ENCODE data around the gene MTUS2. TPM values are rescaled to one million over a fixed set of nuclear protein-coding genes. Genes with fewer than 3 reads are reported as not detected.

The MTUS2 gene
- total RNA-seq, 1 donor from 2014 or later = 0.41 TPM

DNA sequence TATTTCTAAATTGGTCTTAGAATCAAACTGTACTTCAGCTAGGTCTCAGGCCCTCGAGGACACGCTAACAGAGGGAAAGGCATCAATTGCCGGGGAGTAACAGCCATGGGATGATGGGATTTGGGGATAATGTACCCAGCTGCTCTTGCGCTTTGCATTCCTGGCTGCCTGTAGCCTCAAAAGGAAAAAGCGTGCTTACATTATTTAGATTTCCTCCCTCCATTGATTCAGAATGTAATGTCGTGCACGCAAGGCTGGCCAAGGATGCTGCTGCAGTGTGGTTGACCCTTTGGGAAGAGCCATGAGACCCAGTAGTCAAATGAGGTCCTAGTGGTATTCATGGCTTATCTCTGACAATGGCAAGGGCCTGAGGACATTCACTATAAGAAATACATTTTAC is 680.2 kb downstream of the MTUS2 start:
- intact Hi-C loops (cut with DNase I) = loop anchor here (5.0 kb wide), 1 partner anchor 617 kb away; no protein-coding TSS in a partner anchor
- peaks cover 4% of the 10 kb centered on the region for H3K27me3 ChIP-seq
- no peaks in the 10 kb centered on the region for H3K9me3 ChIP-seq
- no peak overlapping the region for H3K4me3 ChIP-seq
- H3K27ac ChIP-seq = no peak overlapping the region
- no peak for ATAC-seq
- peaks cover 10% of the 10 kb centered on the region for H3K4me1 ChIP-seq
- TF ChIP-seq, protein P1, sequence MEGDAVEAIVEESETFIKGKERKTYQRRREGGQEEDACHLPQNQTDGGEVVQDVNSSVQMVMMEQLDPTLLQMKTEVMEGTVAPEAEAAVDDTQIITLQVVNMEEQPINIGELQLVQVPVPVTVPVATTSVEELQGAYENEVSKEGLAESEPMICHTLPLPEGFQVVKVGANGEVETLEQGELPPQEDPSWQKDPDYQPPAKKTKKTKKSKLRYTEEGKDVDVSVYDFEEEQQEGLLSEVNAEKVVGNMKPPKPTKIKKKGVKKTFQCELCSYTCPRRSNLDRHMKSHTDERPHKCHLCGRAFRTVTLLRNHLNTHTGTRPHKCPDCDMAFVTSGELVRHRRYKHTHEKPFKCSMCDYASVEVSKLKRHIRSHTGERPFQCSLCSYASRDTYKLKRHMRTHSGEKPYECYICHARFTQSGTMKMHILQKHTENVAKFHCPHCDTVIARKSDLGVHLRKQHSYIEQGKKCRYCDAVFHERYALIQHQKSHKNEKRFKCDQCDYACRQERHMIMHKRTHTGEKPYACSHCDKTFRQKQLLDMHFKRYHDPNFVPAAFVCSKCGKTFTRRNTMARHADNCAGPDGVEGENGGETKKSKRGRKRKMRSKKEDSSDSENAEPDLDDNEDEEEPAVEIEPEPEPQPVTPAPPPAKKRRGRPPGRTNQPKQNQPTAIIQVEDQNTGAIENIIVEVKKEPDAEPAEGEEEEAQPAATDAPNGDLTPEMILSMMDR (IDR thresholded peaks at IDR 0.05) = no peak
- DNase-seq = peak; percentile 12
- H3K36me3 ChIP-seq = no peaks in the 10 kb centered on the region

DNA sequence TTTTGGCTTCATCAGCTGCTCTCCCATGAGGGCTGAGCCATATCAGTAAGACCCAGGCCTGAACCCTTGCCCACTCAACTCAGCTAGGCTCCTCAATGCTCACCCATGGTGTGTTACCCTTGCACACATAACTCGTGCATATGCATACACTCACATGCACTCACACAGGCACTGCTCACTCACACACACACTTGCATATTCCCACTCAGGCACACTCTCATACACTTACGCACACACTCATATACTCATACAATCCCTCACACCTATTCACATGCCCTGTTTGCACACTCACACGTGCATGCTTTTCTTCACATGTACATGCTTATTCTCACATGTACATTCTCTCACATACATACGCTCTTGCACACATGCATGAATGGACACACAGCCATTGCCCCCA is 681.5 kb downstream of the MTUS2 start:
- Histone ChIP-seq H3K36me3 (no peaks in the 10 kb centered on the region), H3K4me1 (peaks cover 3% of the 10 kb centered on the region), H3K4me3 (no peak overlapping the region), H3K27ac (no peak overlapping the region), H3K9me3 (no peaks in the 10 kb centered on the region), H3K27me3 (peaks cover 12% of the 10 kb centered on the region)
- intact Hi-C loops (cut with DNase I) = loop anchor here (5.0 kb wide), 1 partner anchor 616 kb away; no protein-coding TSS in a partner anchor
- TF ChIP-seq, protein P1 (IDR thresholded peaks at IDR 0.05) = no peak
- DNase-seq = no peak
- no peak for ATAC-seq

GRCh38 chr13:29502391-29503008 is 682.4 kb downstream of the MTUS2 start:
- H3K4me1 ChIP-seq = no peaks in the 10 kb centered on the region
- peaks cover 12% of the 10 kb centered on the region for H3K27me3 ChIP-seq
- ATAC-seq = no peak
- H3K9me3 ChIP-seq = no peaks in the 10 kb centered on the region
- H3K4me3 ChIP-seq = no peak overlapping the region
- H3K27ac ChIP-seq = no peak overlapping the region
- DNase-seq = peak; percentile 49
- intact Hi-C loops (cut with DNase I) = loop anchor here (5.0 kb wide), 1 partner anchor 615 kb away; no protein-coding TSS in a partner anchor
- H3K36me3 ChIP-seq = no peaks in the 10 kb centered on the region
- TF ChIP-seq, protein P1 (IDR thresholded peaks at IDR 0.05) = no peak

DNA sequence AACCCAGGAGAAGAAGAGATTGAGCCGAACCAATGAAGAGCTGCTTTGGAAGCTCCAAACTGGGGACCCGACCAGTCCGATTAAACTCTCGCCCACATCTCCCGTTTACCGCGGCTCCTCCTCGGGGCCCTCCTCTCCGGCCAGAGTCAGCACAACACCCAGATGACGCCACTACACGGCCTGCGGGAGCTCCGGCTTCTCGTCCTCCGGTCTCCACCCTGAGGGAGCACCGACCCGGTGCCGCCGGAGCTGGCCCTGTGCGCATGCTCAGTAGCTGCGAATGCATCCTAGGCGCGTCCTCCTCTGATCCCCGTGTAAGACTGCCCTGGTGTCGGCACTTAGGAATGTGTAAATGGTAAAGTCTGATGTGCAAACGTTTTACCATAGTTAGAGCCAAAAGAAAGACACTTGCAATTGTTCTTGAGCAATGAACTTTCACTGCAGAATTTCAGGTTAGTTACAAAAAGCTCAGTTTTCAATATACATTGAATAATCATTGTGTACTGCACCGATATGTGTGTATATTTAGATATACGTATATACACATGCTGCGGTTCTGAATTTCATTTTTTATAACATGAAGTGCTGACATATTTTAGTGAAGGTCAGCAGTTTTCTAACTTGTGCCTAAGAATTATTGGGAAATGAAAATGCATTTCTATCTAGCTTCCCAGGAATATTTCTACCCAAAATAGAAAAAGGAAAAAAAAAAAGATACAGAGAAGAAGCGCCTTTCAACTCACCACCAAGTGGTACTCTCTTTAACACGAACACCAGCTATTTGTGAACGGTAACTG is 683.1 kb downstream of the MTUS2 start:
- H3K27ac ChIP-seq = no peak overlapping the region
- H3K27me3 ChIP-seq = peaks cover 12% of the 10 kb centered on the region
- no peak overlapping the region for H3K4me3 ChIP-seq
- H3K9me3 ChIP-seq = no peaks in the 10 kb centered on the region
- TF ChIP-seq, protein P1 (IDR thresholded peaks at IDR 0.05) = no peak
- no peaks in the 10 kb centered on the region for H3K4me1 ChIP-seq
- no peaks in the 10 kb centered on the region for H3K36me3 ChIP-seq
- intact Hi-C loops (cut with DNase I) = loop anchor here (5.0 kb wide), 1 partner anchor 614 kb away; no protein-coding TSS in a partner anchor
- DNase-seq (no peak), ATAC-seq (no peak)

DNA sequence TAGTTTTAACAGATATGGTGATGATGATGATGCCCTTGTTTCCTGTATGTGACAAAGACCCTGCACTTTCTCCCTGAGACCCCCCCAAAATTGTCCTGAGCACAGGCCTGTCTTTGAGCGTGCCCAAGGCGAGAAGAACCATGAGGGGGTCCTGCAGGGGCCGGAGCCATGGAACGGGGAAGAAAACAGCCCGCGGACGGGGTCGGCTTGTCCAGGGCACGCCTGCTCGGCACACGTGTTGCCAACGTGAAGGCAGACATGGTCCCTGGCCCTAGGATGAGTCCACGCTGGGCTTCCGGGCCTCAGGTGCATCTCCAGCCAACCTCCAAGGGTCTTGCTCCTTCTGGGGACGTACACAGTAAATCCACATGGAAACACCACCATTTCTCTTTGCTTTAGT is 684.6 kb downstream of the MTUS2 start:
- TF ChIP-seq, protein P1 (IDR thresholded peaks at IDR 0.05) = no peak
- peaks cover 12% of the 10 kb centered on the region for H3K27me3 ChIP-seq
- ATAC-seq (no peak), DNase-seq (no peak)
- H3K27ac ChIP-seq = no peak overlapping the region
- H3K36me3 ChIP-seq = no peaks in the 10 kb centered on the region
- no peaks in the 10 kb centered on the region for H3K4me1 ChIP-seq
- H3K4me3 ChIP-seq = no peak overlapping the region
- intact Hi-C loops (cut with DNase I) = loop anchor here (5.0 kb wide), 1 partner anchor 613 kb away; no protein-coding TSS in a partner anchor
- no peaks in the 10 kb centered on the region for H3K9me3 ChIP-seq
